MM.1S (cell line): ENCODE data around the gene OR2K2.
"Not testable (repeated sequence)": the region's sequence is repeated elsewhere in the genome, so short reads cannot be mapped to it uniquely, and the experiment has no call there.

Experiments used
- DNase-seq: peaks from one replicate; pipeline ENCODE4 v3.0.0-alpha.2; 2015
- H2AFZ ChIP-seq: fragments of 300-600 bp; sonication (generic); 2 replicates; pipeline ENCODE4 v1.6.0; 2016; ENCODE audit warnings: antibody characterized with exemption, low read length
- H3F3A ChIP-seq: fragments of 300-600 bp; sonication (generic); 2 replicates; pipeline ENCODE4 v1.6.1; 2016; ENCODE audit warnings: mild to moderate bottlenecking, antibody characterized with exemption, low read length, moderate library complexity, mixed read lengths; ENCODE audit not compliant: insufficient read depth
- H3K27ac ChIP-seq: fragments of 300-600 bp; sonication (generic); 2 replicates; pipeline ENCODE4 v1.5.1; 2016; ENCODE audit warnings: mild to moderate bottlenecking, low read length
- H3K27me3 ChIP-seq: fragments of 300-600 bp; sonication (generic); replicated peaks from 2 replicates; pipeline ENCODE4 v1.6.0; 2016; ENCODE audit warnings: low read length; ENCODE audit not compliant: insufficient read depth
- H3K36me3 ChIP-seq: fragments of 300-600 bp; sonication (generic); replicated peaks from 2 replicates; pipeline ENCODE4 v1.6.1; 2016; ENCODE audit warnings: mild to moderate bottlenecking, low read length, mixed read lengths; ENCODE audit not compliant: insufficient read depth
- H3K4me1 ChIP-seq: fragments of 300-600 bp; sonication (generic); 2 replicates; pipeline ENCODE4 v1.6.1; 2016; ENCODE audit warnings: low read length, mixed read lengths
- H3K4me2 ChIP-seq: fragments of 300-600 bp; sonication (generic); 2 replicates; pipeline ENCODE4 v1.6.0; 2016; ENCODE audit warnings: low read depth, low read length
- H3K4me3 ChIP-seq: fragments of 300-600 bp; sonication (generic); 2 replicates; pipeline ENCODE4 v1.5.1; 2016; ENCODE audit warnings: low read length, mixed read lengths
- H3K79me2 ChIP-seq: fragments of 300-600 bp; sonication (generic); 2 replicates; pipeline ENCODE4 v1.6.1; 2016; ENCODE audit warnings: mixed run types, low read length, mixed read lengths
- H3K9ac ChIP-seq: fragments of 300-600 bp; sonication (generic); 2 replicates; pipeline ENCODE4 v1.6.1; 2016; ENCODE audit warnings: low read length, mixed read lengths
- H3K9me2 ChIP-seq: fragments of 300-600 bp; sonication (generic); replicated peaks from 2 replicates; pipeline ENCODE4 v1.6.1; 2016; ENCODE audit warnings: mild to moderate bottlenecking, low read length, mixed read lengths; ENCODE audit not compliant: insufficient read depth
- H3K9me3 ChIP-seq: fragments of 300-600 bp; sonication (generic); replicated peaks from 2 replicates; pipeline ENCODE4 v1.6.1; 2016; ENCODE audit warnings: mild to moderate bottlenecking, low read length, mixed read lengths; ENCODE audit not compliant: insufficient read depth
- H4K20me1 ChIP-seq: fragments of 300-600 bp; sonication (generic); 2 replicates; pipeline ENCODE4 v1.6.1; 2016; ENCODE audit warnings: mild to moderate bottlenecking, low read length, moderate library complexity, mixed read lengths; ENCODE audit not compliant: insufficient read depth
- CTCF ChIP-seq: fragments of 300-600 bp; sonication (generic); IDR thresholded peaks from 2 replicates; pipeline ENCODE4 v1.5.1; 2016; ENCODE audit warnings: antibody characterized with exemption, low read length, mixed read lengths
- EZH2 ChIP-seq: fragments of 300-600 bp; sonication (generic); optimal IDR thresholded peaks from 2 replicates; pipeline ENCODE3; 2017; ENCODE audit warnings: low read depth, mild to moderate bottlenecking, antibody characterized with exemption, low read length, mixed read lengths
- EZH2phosphoT487 ChIP-seq: fragments of 300-600 bp; sonication (generic); IDR thresholded peaks from 2 replicates; pipeline ENCODE4 v1.6.1; 2018; ENCODE audit warnings: antibody characterized with exemption, low read length

Gene OR2K2

GRCh38 chr9:111316796-111317195 is 13.2 kb downstream of the OR2K2 start:
- no peak overlapping the region for H3K27ac ChIP-seq
- no peaks in the 10 kb centered on the region for H3K27me3 ChIP-seq
- no peak overlapping the region for H2AFZ ChIP-seq
- no peaks in the 10 kb centered on the region for H3F3A ChIP-seq
- H3K36me3 ChIP-seq = no peaks in the 10 kb centered on the region
- H3K4me1 ChIP-seq = no peaks in the 10 kb centered on the region
- H4K20me1 ChIP-seq = no peaks in the 10 kb centered on the region
- no peak overlapping the region for H3K4me3 ChIP-seq
- no peaks in the 10 kb centered on the region for H3K9me3 ChIP-seq
- H3K4me2 ChIP-seq = no peak overlapping the region
- H3K9ac ChIP-seq = no peak overlapping the region
- DNase-seq = no peak
- no peaks in the 10 kb centered on the region for H3K9me2 ChIP-seq
- no peaks in the 10 kb centered on the region for H3K79me2 ChIP-seq
- TF ChIP-seq EZH2phosphoT487 (no peak), CTCF (no peak), EZH2 (no peak)

GRCh38 chr9:111305914-111306313 is 24.1 kb downstream of the OR2K2 start:
- Histone ChIP-seq H3K4me1 (no peaks in the 10 kb centered on the region), H3K9me2 (no peaks in the 10 kb centered on the region), H4K20me1 (no peaks in the 10 kb centered on the region), H3K36me3 (no peaks in the 10 kb centered on the region), H3K4me2 (no peak overlapping the region), H3F3A (no peaks in the 10 kb centered on the region), H3K27ac (no peak overlapping the region), H3K9ac (no peak overlapping the region), H3K27me3 (no peaks in the 10 kb centered on the region), H3K4me3 (no peak overlapping the region), H2AFZ (no peak overlapping the region), H3K9me3 (no peaks in the 10 kb centered on the region), H3K79me2 (no peaks in the 10 kb centered on the region)
- TF ChIP-seq CTCF = no peak
- TF ChIP-seq EZH2phosphoT487 = no peak
- no peak for TF ChIP-seq EZH2
- no peak for DNase-seq

GRCh38 chr9:111304000-111304399 is 26.0 kb downstream of the OR2K2 start:
- not testable (repeated sequence) for H3K4me2 ChIP-seq, H3K9me2 ChIP-seq, H3K9me3 ChIP-seq, H3K36me3 ChIP-seq, H3K9ac ChIP-seq, H3K4me1 ChIP-seq, H3K27ac ChIP-seq, H3F3A ChIP-seq, H4K20me1 ChIP-seq, H3K27me3 ChIP-seq, DNase-seq, H3K79me2 ChIP-seq, H3K4me3 ChIP-seq, H2AFZ ChIP-seq

- Histone ChIP-seq H3K9me3 (no peaks in the 10 kb centered on the region), H3K9ac (no peak overlapping the region), H3K9me2 (no peaks in the 10 kb centered on the region), H2AFZ (no peak overlapping the region), H3K36me3 (no peaks in the 10 kb centered on the region), H3K4me1 (no peaks in the 10 kb centered on the region), H3K4me3 (no peak overlapping the region), H3K27ac (no peak overlapping the region), H3K79me2 (no peaks in the 10 kb centered on the region), H3F3A (no peaks in the 10 kb centered on the region), H3K4me2 (no peak overlapping the region), H4K20me1 (no peaks in the 10 kb centered on the region), H3K27me3 (no peaks in the 10 kb centered on the region)
- TF ChIP-seq EZH2 (no peak), CTCF (no peak)
- DNase-seq = no peak
Observed at GRCh38 chr9:111301195-111301594, 28.8 kb downstream of the OR2K2 start.
